GM13977 (cell line): ENCODE results near the gene ZNF333.
"Not testable (repeated sequence)": the region's sequence is repeated elsewhere in the genome, so short reads cannot be mapped to it uniquely, and the experiment has no call there.

ENCODE experiments used
- DNase-seq: peaks from one replicate; pipeline ENCODE4 v3.0.0; 2012; ENCODE audit warnings: low spot score
- CTCF ChIP-seq: IDR thresholded peaks from 2 replicates; pipeline ENCODE4 v1.5.1; 2012; ENCODE audit warnings: mild to moderate bottlenecking, control low read depth; ENCODE audit not compliant: insufficient read depth; ENCODE audit errors: extremely low read depth, missing control alignments
- in situ Hi-C: fragments of 300-500 bp; cut with MboI; formaldehyde crosslinking; loops from one replicate; pipeline ENCODE4 v1.12.0; 2022; ENCODE audit warnings: low sequenced_read_pairs, low pct_unique_long_range_greater_than_20kb, mixed read lengths, inconsistent platforms; ENCODE audit not compliant: unreplicated experiment

The ZNF333 gene

GRCh38 chr19:14775869-14776586 lies 86.2 kb downstream of the ZNF333 start:
- no peak for DNase-seq
- in situ Hi-C loops, result no loop called here

GRCh38 chr19:14777645-14778044 lies 87.8 kb downstream of the ZNF333 start:
- in situ Hi-C loops, DNase-seq: not testable (repeated sequence)

More at GRCh38 chr19:14775869-14776586, 86.2 kb downstream of the ZNF333 start:
- no peak for TF ChIP-seq CTCF

- in situ Hi-C loops, DNase-seq: not testable (repeated sequence)
Measured at GRCh38 chr19:14778110-14778845, 88.4 kb downstream of the ZNF333 start, which contains the start of gene ADGRE2. ADGRE2 (minus strand) TSS chr19:14778560; CDS start chr19:14776756, 1,804 bp downstream.

GRCh38 chr19:14779151-14779550 lies 89.3 kb downstream of the ZNF333 start:
- no peak for TF ChIP-seq CTCF
- in situ Hi-C loops, result no loop called here
- DNase-seq, result no peak

- DNase-seq, in situ Hi-C loops: not testable (repeated sequence)
Measured at GRCh38 chr19:14780622-14781225, 90.9 kb downstream of the ZNF333 start.

GRCh38 chr19:14781713-14782536 lies 92.1 kb downstream of the ZNF333 start:
- in situ Hi-C loops, DNase-seq: not testable (repeated sequence)

GRCh38 chr19:14782626-14783409 lies 93.0 kb downstream of the ZNF333 start:
- no peak for DNase-seq
- in situ Hi-C loops, result no loop called here
- no peak for TF ChIP-seq CTCF
